ENCODE measurements around the gene TCF25.

Gene TCF25

GRCh38 chr16:89936034-89936433 is 62.6 kb downstream of the TCF25 start:
- no peak for DNase-seq
- TF ChIP-seq POLR2A (IDR thresholded peaks at IDR 0.05; ENCODE audit: low read length) (no peak), GATA1 (IDR thresholded peaks at IDR 0.05; ENCODE audit: low read depth, low read length) (no peak)

- DNase-seq = no peak
- TF ChIP-seq POLR2A (IDR thresholded peaks at IDR 0.05; ENCODE audit: low read length) (no peak), GATA1 (IDR thresholded peaks at IDR 0.05; ENCODE audit: low read depth, low read length) (no peak)
Observed at GRCh38 chr16:89936508-89936907, 63.1 kb downstream of the TCF25 start.

- TF ChIP-seq POLR2A (IDR thresholded peaks at IDR 0.05; ENCODE audit: low read length) (no peak), GATA1 (IDR thresholded peaks at IDR 0.05; ENCODE audit: low read depth, low read length) (no peak)
- no peak for DNase-seq
Observed at GRCh38 chr16:89936981-89937380, 63.6 kb downstream of the TCF25 start.

- no peak for DNase-seq
- TF ChIP-seq POLR2A (IDR thresholded peaks at IDR 0.05; ENCODE audit: low read length) (no peak), GATA1 (IDR thresholded peaks at IDR 0.05; ENCODE audit: low read depth, low read length) (no peak)
Observed at GRCh38 chr16:89938175-89938885, 64.9 kb downstream of the TCF25 start.

GRCh38 chr16:89944773-89945172 is 71.4 kb downstream of the TCF25 start:
- TF ChIP-seq GATA1 (IDR thresholded peaks at IDR 0.05; ENCODE audit: low read depth, low read length) (no peak), POLR2A (IDR thresholded peaks at IDR 0.05; ENCODE audit: low read length) (no peak)
- DNase-seq = no peak

GRCh38 chr16:89945654-89946053 is 72.3 kb downstream of the TCF25 start:
- DNase-seq = no peak

GRCh38 chr16:89946515-89946914 is 73.1 kb downstream of the TCF25 start:
- TF ChIP-seq POLR2A (IDR thresholded peaks at IDR 0.05; ENCODE audit: low read length) (no peak), GATA1 (IDR thresholded peaks at IDR 0.05; ENCODE audit: low read depth, low read length) (no peak)
- no peak for DNase-seq

More at GRCh38 chr16:89945654-89946053, 72.3 kb downstream of the TCF25 start:
- TF ChIP-seq POLR2A (IDR thresholded peaks at IDR 0.05; ENCODE audit: low read length) = no peak
- no peak for TF ChIP-seq GATA1 (IDR thresholded peaks at IDR 0.05; ENCODE audit: low read depth, low read length)

- TF ChIP-seq GATA1 (IDR thresholded peaks at IDR 0.05; ENCODE audit: low read depth, low read length) = no peak
- no peak for TF ChIP-seq POLR2A (IDR thresholded peaks at IDR 0.05; ENCODE audit: low read length)
- DNase-seq = peak in 1 of 2 experiments; percentile 26
Observed at GRCh38 chr16:89949121-89949742, 75.8 kb downstream of the TCF25 start.

- TF ChIP-seq GATA1 (IDR thresholded peaks at IDR 0.05; ENCODE audit: low read depth, low read length) (no peak), POLR2A (IDR thresholded peaks at IDR 0.05; ENCODE audit: low read length) (no peak)
Observed at GRCh38 chr16:89949756-89950155, 76.4 kb downstream of the TCF25 start.

GRCh38 chr16:89951509-89951908 is 78.1 kb downstream of the TCF25 start:
- no peak for DNase-seq
- TF ChIP-seq POLR2A (IDR thresholded peaks at IDR 0.05; ENCODE audit: low read length) (no peak), GATA1 (IDR thresholded peaks at IDR 0.05; ENCODE audit: low read depth, low read length) (no peak)

More at GRCh38 chr16:89949756-89950155, 76.4 kb downstream of the TCF25 start:
- DNase-seq = no peak

- DNase-seq = no peak
Observed at GRCh38 chr16:89952049-89952448, 78.7 kb downstream of the TCF25 start.

GRCh38 chr16:89952551-89952950 is 79.2 kb downstream of the TCF25 start:
- TF ChIP-seq GATA1 (IDR thresholded peaks at IDR 0.05; ENCODE audit: low read depth, low read length) = no peak
- no peak for TF ChIP-seq POLR2A (IDR thresholded peaks at IDR 0.05; ENCODE audit: low read length)
- DNase-seq = no peak

More at GRCh38 chr16:89952049-89952448, 78.7 kb downstream of the TCF25 start:
- no peak for TF ChIP-seq GATA1 (IDR thresholded peaks at IDR 0.05; ENCODE audit: low read depth, low read length)
- TF ChIP-seq POLR2A (IDR thresholded peaks at IDR 0.05; ENCODE audit: low read length) = no peak

GRCh38 chr16:89953671-89954406 is 80.4 kb downstream of the TCF25 start:
- no peak for DNase-seq
- TF ChIP-seq GATA1 (IDR thresholded peaks at IDR 0.05; ENCODE audit: low read depth, low read length) = no peak
- TF ChIP-seq POLR2A (IDR thresholded peaks at IDR 0.05; ENCODE audit: low read length) = no peak

GRCh38 chr16:89954462-89954861 is 81.1 kb downstream of the TCF25 start:
- no peak for DNase-seq
- TF ChIP-seq GATA1 (IDR thresholded peaks at IDR 0.05; ENCODE audit: low read depth, low read length) (no peak), POLR2A (IDR thresholded peaks at IDR 0.05; ENCODE audit: low read length) (no peak)

Data from erythroblast (primary cell).